ENCODE measurements around the gene GLTP. TPM values are rescaled to one million over a fixed set of nuclear protein-coding genes. Genes with fewer than 3 reads are reported as not detected.

The GLTP gene
- total and polyA plus RNA-seq, 2 of the 13 experiments (the other 11 are each of a cell fraction or from before 2014, with no cell fraction given), result 10.7 to 12.9 TPM

- TF ChIP-seq KLF6 (CRISPR knock-in tag; IDR thresholded peaks at IDR 0.05) (no peak), CAMTA2 (CRISPR knock-in tag; IDR thresholded peaks at IDR 0.05; ENCODE audit: borderline replicate concordance) (0 out of 2 replicates have a peak, but pooled peaks have one; percentile 28), FLYWCH1 (CRISPR knock-in tag; IDR thresholded peaks at IDR 0.05) (no peak), ZNF335 (CRISPR knock-in tag; IDR thresholded peaks at IDR 0.05) (no peak), TFDP1 (CRISPR knock-in tag; IDR thresholded peaks at IDR 0.05; ENCODE audit: borderline replicate concordance) (peak; percentile 10; the same call in 1 of the 2 replicates), ZNF773 (CRISPR knock-in tag; IDR thresholded peaks at IDR 0.05; ENCODE audit: borderline replicate concordance) (no peak), ZNF3 (CRISPR knock-in tag; IDR thresholded peaks at IDR 0.05) (peak; percentile 93), ZKSCAN1 (IDR thresholded peaks at IDR 0.05; ENCODE audit: low read length) (no peak), ZNF362 (CRISPR knock-in tag; IDR thresholded peaks at IDR 0.05; ENCODE audit: borderline replicate concordance) (no peak; the same call in 1 of the 2 replicates), FOSL1 (CRISPR knock-in tag; IDR thresholded peaks at IDR 0.05; ENCODE audit: borderline replicate concordance) (no peak), ZNF256 (CRISPR knock-in tag; conservative IDR thresholded peaks at IDR 0.05) (no peak), ZNF142 (CRISPR knock-in tag; IDR thresholded peaks at IDR 0.05) (0 out of 2 replicates have a peak, but pooled peaks have one; percentile 2), BCLAF1 (IDR thresholded peaks at IDR 0.05) (no peak)
Observed at GRCh38 chr12:109863847-109864712, 16.3 kb downstream of the GLTP start (continued).
